COLO668 (cell line): ENCODE measurements around the gene RTF1.
"Not testable (repeated sequence)": the region's sequence is repeated elsewhere in the genome, so short reads cannot be mapped to it uniquely, and the experiment has no call there.

Experiments used
- DNase-seq: peaks from one replicate; lab custom pipeline; 2025; ENCODE audit not compliant: unreplicated experiment; lab: John Stamatoyannopoulos, UW

Gene RTF1

GRCh38 chr15:41416742-41417417, at the start of gene RTF1:
Gene RTF1 (plus strand): TSS chr15:41417095. CDS start chr15:41417116, 21 bp downstream.
- DNase-seq = peak; percentile 93

- no peak for DNase-seq
Measured at GRCh38 chr15:41367418-41367817, 49.5 kb upstream of the RTF1 start.

GRCh38 chr15:41377978-41378377, 38.9 kb upstream of the RTF1 start:
- DNase-seq = no peak

- DNase-seq = not testable (repeated sequence)
Measured at GRCh38 chr15:41383974-41384749, 32.7 kb upstream of the RTF1 start.

GRCh38 chr15:41387646-41388045, 29.2 kb upstream of the RTF1 start:
- no peak for DNase-seq

- no peak for DNase-seq
Measured at GRCh38 chr15:41392659-41393058, 24.2 kb upstream of the RTF1 start.

- DNase-seq = no peak
Measured at GRCh38 chr15:41394924-41395323, 22.0 kb upstream of the RTF1 start.

- no peak for DNase-seq
Measured at GRCh38 chr15:41396111-41396510, 20.8 kb upstream of the RTF1 start.

GRCh38 chr15:41401904-41402267, 15.0 kb upstream of the RTF1 start:
- DNase-seq = no peak

GRCh38 chr15:41407341-41407740, 9.6 kb upstream of the RTF1 start:
- DNase-seq = no peak

- DNase-seq = no peak
Measured at GRCh38 chr15:41408234-41408641, 8.7 kb upstream of the RTF1 start.

GRCh38 chr15:41411031-41411430, 5.9 kb upstream of the RTF1 start:
- no peak for DNase-seq

GRCh38 chr15:41411441-41411840, 5.5 kb upstream of the RTF1 start:
- DNase-seq = no peak

- no peak for DNase-seq
Measured at GRCh38 chr15:41416128-41416741, 660 bp upstream of the RTF1 start.

GRCh38 chr15:41417418-41418195, 712 bp downstream of the RTF1 start:
- no peak for DNase-seq

- DNase-seq = no peak
Measured at GRCh38 chr15:41423979-41424659, 7.2 kb downstream of the RTF1 start.

GRCh38 chr15:41424809-41425208, 7.9 kb downstream of the RTF1 start:
- no peak for DNase-seq

- DNase-seq = not testable (repeated sequence)
Measured at GRCh38 chr15:41425907-41426306, 9.0 kb downstream of the RTF1 start.

- no peak for DNase-seq
Measured at GRCh38 chr15:41429003-41429890, 12.4 kb downstream of the RTF1 start.
